A549 (cell line): ENCODE measurements around the gene ANKRD23. TPM values are rescaled to one million over a fixed set of nuclear protein-coding genes. Genes with fewer than 3 reads are reported as not detected.

Experiments used
- ATAC-seq, 2 experiments: fragments of 200-7000 bp in 1 of 2; fragments of >200 bp in 1 of 2; cut with Nextera tagmentation in 1 of 2; cut with Tn5 transposase in 1 of 2; 3 replicates each; pipeline versions ENCODE4 v1.8.0 to v1.9.1; 2018 to 2020; ENCODE audit warnings: mild to moderate bottlenecking in 1 of 2, moderate library complexity in 1 of 2
- CTCF ChIA-PET: fragments of 300-600 bp; sonication (Branson Sonifier 250); formaldehyde crosslinking; extraction: SDS; loops from one replicate; lab custom pipeline; 2021; ENCODE audit warnings: antibody characterized with exemption, inconsistent platforms; lab: Yijun Ruan, JAX
- POLR2A ChIA-PET: fragments of 350-600 bp; formaldehyde crosslinking; extraction: SDS; loops from one replicate; lab custom pipeline; 2021; ENCODE audit warnings: antibody characterized with exemption, inconsistent platforms; lab: Yijun Ruan, JAX
- DNase-seq, 2 experiments: peaks; one replicate each; pipeline versions ENCODE4 v3.0.0 to v3.0.0-alpha.2; 2011 to 2016; ENCODE audit warnings: low read depth in 1 of 2, low spot score in 1 of 2
- FAIRE-seq: peaks from 2 replicates; lab custom pipeline; 2011; peaks lifted over from hg19 to GRCh38; lab: Jason Lieb, UNC
- H3K27ac ChIP-seq, 2 experiments: fragments of >200 bp; sonication (Bioruptor Twin); formaldehyde crosslinking; 3 replicates each; pipeline ENCODE4 v1.5.1; 2016 to 2017
- H3K4me1 ChIP-seq: fragments of >200 bp; sonication (Bioruptor Twin); formaldehyde crosslinking; 3 replicates; pipeline ENCODE4 v1.6.1; 2016
- H3K4me2 ChIP-seq: fragments of >200 bp; sonication (Bioruptor Twin); formaldehyde crosslinking; 3 replicates; pipeline ENCODE4 v1.6.1; 2016
- H3K4me3 ChIP-seq: fragments of >200 bp; sonication (Bioruptor Twin); formaldehyde crosslinking; 3 replicates; pipeline ENCODE4 v1.5.1; 2016
- H3K9me3 ChIP-seq: fragments of >200 bp; sonication (Bioruptor Twin); formaldehyde crosslinking; 3 replicates; pipeline ENCODE4 v1.6.1; 2016
- ATOH8 ChIP-seq: fragments of 250-450 bp; sonication (Bioruptor Pico); IDR thresholded peaks from 2 replicates; pipeline ENCODE4 v1.5.0; 2020; ENCODE audit warnings: low read depth, mild to moderate bottlenecking, moderate library complexity
- BHLHE40 ChIP-seq: IDR thresholded peaks from 2 replicates; pipeline ENCODE4 v1.6.1; 2012; ENCODE audit warnings: low read depth, low read length, inconsistent platforms
- CBX2 ChIP-seq: fragments of 200-600 bp; sonication (generic); IDR thresholded peaks from 2 replicates; pipeline ENCODE4 v1.6.1; 2016; ENCODE audit warnings: low read depth, mild to moderate bottlenecking, borderline replicate concordance
- CHD2 ChIP-seq: fragments of 150-350 bp; IDR thresholded peaks from 2 replicates; pipeline ENCODE4 v1.6.1; 2014; ENCODE audit warnings: low read length; ENCODE audit not compliant: partially characterized antibody
- E2F6 ChIP-seq: IDR thresholded peaks from 2 replicates; pipeline ENCODE4 v1.6.1; 2012; ENCODE audit warnings: low read depth, borderline replicate concordance
- EHMT2 ChIP-seq: fragments of 200-600 bp; sonication (generic); IDR thresholded peaks from 2 replicates; pipeline ENCODE4 v1.6.1; 2016; ENCODE audit warnings: antibody characterized with exemption, low read depth, mild to moderate bottlenecking, moderate library complexity
- ESRRA ChIP-seq: fragments of 150-350 bp; IDR thresholded peaks from 2 replicates; pipeline ENCODE4 v1.6.1; 2014; ENCODE audit warnings: mild to moderate bottlenecking, low read length, borderline replicate concordance
- FOSL2 ChIP-seq, 2 experiments: fragments of 450-650 bp in 1 of 2; fragments of >200 bp in 1 of 2; sonication (Bioruptor Twin) in 1 of 2; formaldehyde crosslinking; IDR thresholded peaks; 2 replicates each; pipeline versions ENCODE4 v1.5.0 to v1.6.1; 2016 to 2020; ENCODE audit warnings: mild to moderate bottlenecking in 1 of 2, moderate library complexity in 1 of 2
- GATA3 ChIP-seq: IDR thresholded peaks from 2 replicates; pipeline ENCODE4 v1.6.1; 2012; ENCODE audit warnings: borderline replicate concordance
- HOXB5 ChIP-seq: fragments of 250-450 bp; sonication (Bioruptor Pico); IDR thresholded peaks from 2 replicates; pipeline ENCODE4 v1.5.0; 2020; ENCODE audit warnings: mild to moderate bottlenecking, moderate library complexity
- KDM1A ChIP-seq: fragments of 200-600 bp; sonication (generic); IDR thresholded peaks from 2 replicates; pipeline ENCODE4 v1.6.1; 2016; ENCODE audit warnings: low read depth, mild to moderate bottlenecking
- MAFK ChIP-seq: fragments of 450-650 bp; IDR thresholded peaks from 2 replicates; pipeline ENCODE4 v1.6.1; 2014; ENCODE audit not compliant: partially characterized antibody
- MAX ChIP-seq: IDR thresholded peaks from 2 replicates; pipeline ENCODE4 v1.6.1; 2012
- MAZ ChIP-seq: fragments of 150-350 bp; IDR thresholded peaks from 2 replicates; pipeline ENCODE4 v1.6.1; 2014; ENCODE audit warnings: antibody characterized with exemption, low read depth, low read length, borderline replicate concordance
- NR3C1 ChIP-seq: fragments of >200 bp; sonication (Bioruptor Twin); formaldehyde crosslinking; IDR thresholded peaks from 3 replicates; pipeline ENCODE4 v1.6.1; 2017
- RAD21 ChIP-seq, 2 experiments: fragments of >200 bp in 1 of 2; sonication (Bioruptor Twin) in 1 of 2; formaldehyde crosslinking in 1 of 2; IDR thresholded peaks in 1 of 2; conservative IDR thresholded peaks in 1 of 2; 2 replicates in 1 of 2; 3 replicates in 1 of 2; pipeline ENCODE4 v1.6.1; 2012 to 2018; ENCODE audit warnings: inconsistent platforms in 1 of 2
- RCOR1 ChIP-seq: fragments of 150-350 bp; IDR thresholded peaks from 2 replicates; pipeline ENCODE4 v1.6.1; 2014; ENCODE audit warnings: antibody characterized with exemption, low read length, low read depth
- RFX5 ChIP-seq: fragments of 450-650 bp; IDR thresholded peaks from 2 replicates; pipeline ENCODE4 v1.7.1; 2014; ENCODE audit warnings: antibody characterized with exemption, mild to moderate bottlenecking, moderate library complexity
- RNF2 ChIP-seq: fragments of 200-600 bp; sonication (generic); IDR thresholded peaks from 2 replicates; pipeline ENCODE4 v1.6.1; 2016; ENCODE audit warnings: low read depth, mild to moderate bottlenecking, antibody characterized with exemption, moderate library complexity, borderline replicate concordance
- TP53 ChIP-seq: fragments of 250-450 bp; sonication (Bioruptor Pico); IDR thresholded peaks from 2 replicates; pipeline ENCODE4 v1.5.0; 2021; ENCODE audit warnings: mild to moderate bottlenecking, moderate library complexity
- USF2 ChIP-seq: fragments of 450-650 bp; IDR thresholded peaks from 2 replicates; pipeline ENCODE4 v1.6.1; 2014; ENCODE audit warnings: antibody characterized with exemption
- ZC3H11A ChIP-seq: fragments of 450-650 bp; IDR thresholded peaks from 2 replicates; pipeline ENCODE4 v1.6.1; 2014; ENCODE audit warnings: antibody characterized with exemption, mild to moderate bottlenecking
- ZFP36 ChIP-seq: fragments of 450-650 bp; IDR thresholded peaks from 2 replicates; pipeline ENCODE4 v1.6.1; 2014; ENCODE audit warnings: borderline replicate concordance; ENCODE audit not compliant: partially characterized antibody
- WGBS: methylation state at CpG from one replicate; pipeline ENCODE4 v1.1.6; 2017; ENCODE audit errors: missing lambda C conversion rate; 5-methylcytosine and 5-hydroxymethylcytosine counted together
- polyA plus RNA-seq, 4 experiments: library from polyadenylated mRNA; depleted of rRNA in 3 of 4; stranded (reverse); fragments of >200 nt; fragmentation: RNase III in 1 of 4; extraction: RNeasy Plus Mini Kit Qiagen cat#74134 plus additional on column Dnase treatment in 1 of 4; gene quantifications; 2 replicates in 3 of 4; 3 replicates in 1 of 4; pipeline ENCODE4 v1.2.3, GENCODE V29; 2011 to 2017
- TF ChIP-seq, protein P1 (sequence below): fragments of 250-450 bp; sonication (Bioruptor Pico); IDR thresholded peaks from 2 replicates; pipeline ENCODE4 v1.5.0; 2021; ENCODE audit warnings: mild to moderate bottlenecking, moderate library complexity, borderline replicate concordance
- TF ChIP-seq, protein P2 (sequence below): fragments of >200 bp; sonication (Bioruptor Twin); formaldehyde crosslinking; IDR thresholded peaks from 3 replicates; pipeline ENCODE4 v1.5.1; 2016
- TF ChIP-seq, protein P3 (sequence below): fragments of >200 bp; sonication (Bioruptor Twin); formaldehyde crosslinking; IDR thresholded peaks from 3 replicates; pipeline ENCODE4 v1.6.1; 2016

Gene ANKRD23
- polyA plus RNA-seq, 2 of the 4 experiments (the other 2 are of a cell fraction): 1.9 to 2.4 TPM

GRCh38 chr2:96842600-96842999 is 1.2 kb downstream of the ANKRD23 start:
- Histone ChIP-seq H3K27ac (no peak overlapping the region), H3K4me1 (no peaks in the 10 kb centered on the region), H3K9me3 (no peaks in the 10 kb centered on the region), H3K4me3 (no peak overlapping the region), H3K4me2 (no peak overlapping the region)
- POLR2A ChIA-PET: no interaction called here
- FAIRE-seq (no peak), ATAC-seq (no peak), DNase-seq (no peak)
- TF ChIP-seq RNF2: no peak
- TF ChIP-seq BHLHE40: no peak
- TF ChIP-seq, protein P1, sequence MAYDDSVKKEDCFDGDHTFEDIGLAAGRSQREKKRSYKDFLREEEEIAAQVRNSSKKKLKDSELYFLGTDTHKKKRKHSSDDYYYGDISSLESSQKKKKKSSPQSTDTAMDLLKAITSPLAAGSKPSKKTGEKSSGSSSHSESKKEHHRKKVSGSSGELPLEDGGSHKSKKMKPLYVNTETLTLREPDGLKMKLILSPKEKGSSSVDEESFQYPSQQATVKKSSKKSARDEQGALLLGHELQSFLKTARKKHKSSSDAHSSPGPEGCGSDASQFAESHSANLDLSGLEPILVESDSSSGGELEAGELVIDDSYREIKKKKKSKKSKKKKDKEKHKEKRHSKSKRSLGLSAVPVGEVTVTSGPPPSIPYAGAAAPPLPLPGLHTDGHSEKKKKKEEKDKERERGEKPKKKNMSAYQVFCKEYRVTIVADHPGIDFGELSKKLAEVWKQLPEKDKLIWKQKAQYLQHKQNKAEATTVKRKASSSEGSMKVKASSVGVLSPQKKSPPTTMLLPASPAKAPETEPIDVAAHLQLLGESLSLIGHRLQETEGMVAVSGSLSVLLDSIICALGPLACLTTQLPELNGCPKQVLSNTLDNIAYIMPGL: no peak
- no peak for TF ChIP-seq FOSL2 (IDR thresholded peaks at IDR 0.05)
- no peak for TF ChIP-seq FOSL2 (CRISPR knock-in tag; IDR thresholded peaks at IDR 0.05)
- TF ChIP-seq RFX5: no peak
- TF ChIP-seq HOXB5: no peak
- TF ChIP-seq TP53 (CRISPR knock-in tag): no peak
- TF ChIP-seq RAD21 (conservative IDR thresholded peaks at IDR 0.05 in 1 of 2, IDR thresholded peaks at IDR 0.05 in 1 of 2): no peak
- TF ChIP-seq EHMT2: no peak
- no peak for TF ChIP-seq MAX
- no peak for TF ChIP-seq ATOH8 (CRISPR knock-in tag)
- no peak for TF ChIP-seq ZFP36
- no peak for TF ChIP-seq MAZ
- no peak for TF ChIP-seq MAFK
- TF ChIP-seq KDM1A: no peak
- TF ChIP-seq ESRRA: no peak
- no peak for TF ChIP-seq CHD2
- WGBS: 88% methylated on average over 7 of the region's 7 CpGs
- CTCF ChIA-PET: interaction anchor here (1.3 to 1.9 kb wide), 3 partner anchors 10 to 27 kb away, joined by 4 to 7 read pairs (median 5); partner anchors contain the start of genes ANKRD39 and SEMA4C

- Histone ChIP-seq H3K27ac (no peak overlapping the region), H3K4me2 (no peak overlapping the region), H3K4me3 (no peak overlapping the region), H3K4me1 (no peaks in the 10 kb centered on the region), H3K9me3 (no peaks in the 10 kb centered on the region)
- ChIA-PET POLR2A (no interaction called here), CTCF (interaction anchor here (1.4 to 1.9 kb wide), 2 partner anchors 11 to 16 kb away, joined by 5 to 7 read pairs; partner anchors contain the start of gene ANKRD39)
- WGBS: 92% methylated on average over 13 of the region's 16 CpGs
- ATAC-seq (peak in 1 of 2 experiments; percentile 5; a peak in 1 of 6 replicates), FAIRE-seq (no peak), DNase-seq (no peak)
- no peak for TF ChIP-seq BHLHE40
- no peak for TF ChIP-seq USF2
- no peak for TF ChIP-seq NR3C1
- TF ChIP-seq RNF2: no peak
- no peak for TF ChIP-seq CBX2
- TF ChIP-seq, protein P2, sequence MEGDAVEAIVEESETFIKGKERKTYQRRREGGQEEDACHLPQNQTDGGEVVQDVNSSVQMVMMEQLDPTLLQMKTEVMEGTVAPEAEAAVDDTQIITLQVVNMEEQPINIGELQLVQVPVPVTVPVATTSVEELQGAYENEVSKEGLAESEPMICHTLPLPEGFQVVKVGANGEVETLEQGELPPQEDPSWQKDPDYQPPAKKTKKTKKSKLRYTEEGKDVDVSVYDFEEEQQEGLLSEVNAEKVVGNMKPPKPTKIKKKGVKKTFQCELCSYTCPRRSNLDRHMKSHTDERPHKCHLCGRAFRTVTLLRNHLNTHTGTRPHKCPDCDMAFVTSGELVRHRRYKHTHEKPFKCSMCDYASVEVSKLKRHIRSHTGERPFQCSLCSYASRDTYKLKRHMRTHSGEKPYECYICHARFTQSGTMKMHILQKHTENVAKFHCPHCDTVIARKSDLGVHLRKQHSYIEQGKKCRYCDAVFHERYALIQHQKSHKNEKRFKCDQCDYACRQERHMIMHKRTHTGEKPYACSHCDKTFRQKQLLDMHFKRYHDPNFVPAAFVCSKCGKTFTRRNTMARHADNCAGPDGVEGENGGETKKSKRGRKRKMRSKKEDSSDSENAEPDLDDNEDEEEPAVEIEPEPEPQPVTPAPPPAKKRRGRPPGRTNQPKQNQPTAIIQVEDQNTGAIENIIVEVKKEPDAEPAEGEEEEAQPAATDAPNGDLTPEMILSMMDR: no peak
- TF ChIP-seq RCOR1: no peak
- TF ChIP-seq FOSL2 (IDR thresholded peaks at IDR 0.05): no peak
- no peak for TF ChIP-seq FOSL2 (CRISPR knock-in tag; IDR thresholded peaks at IDR 0.05)
- TF ChIP-seq ZC3H11A: no peak
- TF ChIP-seq E2F6: no peak
- TF ChIP-seq, protein P1: no peak
- TF ChIP-seq, protein P3, sequence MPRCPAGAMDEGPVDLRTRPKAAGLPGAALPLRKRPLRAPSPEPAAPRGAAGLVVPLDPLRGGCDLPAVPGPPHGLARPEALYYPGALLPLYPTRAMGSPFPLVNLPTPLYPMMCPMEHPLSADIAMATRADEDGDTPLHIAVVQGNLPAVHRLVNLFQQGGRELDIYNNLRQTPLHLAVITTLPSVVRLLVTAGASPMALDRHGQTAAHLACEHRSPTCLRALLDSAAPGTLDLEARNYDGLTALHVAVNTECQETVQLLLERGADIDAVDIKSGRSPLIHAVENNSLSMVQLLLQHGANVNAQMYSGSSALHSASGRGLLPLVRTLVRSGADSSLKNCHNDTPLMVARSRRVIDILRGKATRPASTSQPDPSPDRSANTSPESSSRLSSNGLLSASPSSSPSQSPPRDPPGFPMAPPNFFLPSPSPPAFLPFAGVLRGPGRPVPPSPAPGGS: no peak
- no peak for TF ChIP-seq GATA3
These were observed 1.9 kb downstream of the ANKRD23 start for GRCh38 chr2:96841701-96842495.
